Right atrium auricular region (tissue), 2 donors: ENCODE data around the gene PPP6R1. TPM values are rescaled to one million over a fixed set of nuclear protein-coding genes. Genes with fewer than 3 reads are reported as not detected.

Source experiments
- DNase-seq: peaks from one replicate; pipeline ENCODE4 v3.0.0-alpha.2; 2019; ENCODE audit warnings: low spot score
- H3K27ac ChIP-seq, 2 donors: fragments of 200-600 bp; sonication (generic); 1 replicate in 1 of 2; 2 replicates in 1 of 2; pipeline ENCODE4 v1.5.1; 2016 to 2019
- H3K27me3 ChIP-seq, 2 donors: fragments of 200-600 bp; sonication (generic); one replicate each; pipeline versions ENCODE4 v1.5.1 to v1.6.0; 2017 to 2019
- H3K36me3 ChIP-seq: fragments of 200-600 bp; sonication (generic); one replicate; pipeline ENCODE4 v1.5.1; 2016
- H3K4me1 ChIP-seq, 2 donors: fragments of 200-600 bp; sonication (generic); one replicate each; pipeline versions ENCODE4 v1.5.1 to v1.6.0; 2017 to 2019
- H3K4me3 ChIP-seq, 2 donors: fragments of 200-600 bp; sonication (generic); 1 replicate in 1 of 2; 2 replicates in 1 of 2; pipeline ENCODE4 v1.5.1; 2017 to 2019; ENCODE audit warnings: mild to moderate bottlenecking in 1 of 2, moderate library complexity in 1 of 2
- H3K9me3 ChIP-seq, 2 donors: fragments of 200-600 bp; sonication (generic); one replicate each; pipeline ENCODE4 v1.5.1; 2019
- CTCF ChIP-seq, 2 donors: fragments of 200-600 bp; sonication (generic); IDR thresholded peaks; one replicate each; pipeline ENCODE4 v1.5.1; 2019; ENCODE audit warnings: antibody characterized with exemption in 2 of 2
- total RNA-seq, 2 donors: library from RNA; depleted of rRNA; stranded (reverse); fragments of >200 nt; gene quantifications; one replicate each; pipeline ENCODE4 v1.1.0, GENCODE V29; 2016

PPP6R1 gene
- total RNA-seq, 2 donors from 2014 or later = 28.7 to 35.5 TPM

GRCh38 chr19:55304980-55305379, 46.2 kb upstream of the PPP6R1 start:
- Histone ChIP-seq H3K4me3 (no peak overlapping the region), H3K27ac (no peak overlapping the region), H3K27me3 (no peaks in the 10 kb centered on the region), H3K4me1 (peaks cover 0 to 10% of the 10 kb centered on the region in 2 donors), H3K36me3 (peaks cover 31% of the 10 kb centered on the region), H3K9me3 (no peaks in the 10 kb centered on the region)
- no peak for TF ChIP-seq CTCF (IDR thresholded peaks at IDR 0.05)
- DNase-seq = no peak

- H3K27ac ChIP-seq = no peak overlapping the region
- no peaks in the 10 kb centered on the region for H3K27me3 ChIP-seq
- H3K9me3 ChIP-seq = no peaks in the 10 kb centered on the region
- no peak for TF ChIP-seq CTCF (IDR thresholded peaks at IDR 0.05)
- H3K36me3 ChIP-seq = peaks cover 26% of the 10 kb centered on the region
- H3K4me3 ChIP-seq = no peak overlapping the region
- peaks cover 0 to 10% of the 10 kb centered on the region in 2 donors for H3K4me1 ChIP-seq
- no peak for DNase-seq
Measured at GRCh38 chr19:55304279-55304978, 45.6 kb upstream of the PPP6R1 start.

GRCh38 chr19:55303477-55303876, 44.7 kb upstream of the PPP6R1 start:
- no peak for TF ChIP-seq CTCF (IDR thresholded peaks at IDR 0.05)
- Histone ChIP-seq H3K27ac (no peak overlapping the region), H3K27me3 (no peaks in the 10 kb centered on the region), H3K4me3 (no peak overlapping the region), H3K9me3 (no peaks in the 10 kb centered on the region), H3K4me1 (peaks cover 0 to 10% of the 10 kb centered on the region in 2 donors), H3K36me3 (peaks cover 24% of the 10 kb centered on the region)
- no peak for DNase-seq

GRCh38 chr19:55302318-55302703, 43.5 kb upstream of the PPP6R1 start:
- H3K27me3 ChIP-seq = no peaks in the 10 kb centered on the region
- H3K9me3 ChIP-seq = no peaks in the 10 kb centered on the region
- peaks cover 23% of the 10 kb centered on the region for H3K36me3 ChIP-seq
- DNase-seq = no peak
- no peak overlapping the region for H3K27ac ChIP-seq
- no peak for TF ChIP-seq CTCF (IDR thresholded peaks at IDR 0.05)
- H3K4me1 ChIP-seq = peaks cover 0 to 10% of the 10 kb centered on the region in 2 donors
- peak overlapping the region in 1 of 2 donors; percentile 42 for H3K4me3 ChIP-seq

- Histone ChIP-seq H3K36me3 (peaks cover 17% of the 10 kb centered on the region), H3K27ac (peak overlapping the region in 1 of 2 donors; percentile 23), H3K27me3 (no peaks in the 10 kb centered on the region), H3K4me3 (peak overlapping the region; percentile 6 to 42), H3K4me1 (peaks cover 0 to 10% of the 10 kb centered on the region in 2 donors), H3K9me3 (no peaks in the 10 kb centered on the region)
- TF ChIP-seq CTCF (IDR thresholded peaks at IDR 0.05) = peak; percentile 98 to 100
- peak; percentile 85 for DNase-seq
Measured at GRCh38 chr19:55301459-55302317, 42.9 kb upstream of the PPP6R1 start.
